ENCODE measurements around the gene CAB39.

Gene CAB39

GRCh38 chr2:230788554-230789175, 76.0 kb downstream of the CAB39 start:
- no peak for DNase-seq

- no peak for DNase-seq
Observed at GRCh38 chr2:230790981-230791380, 78.3 kb downstream of the CAB39 start.

GRCh38 chr2:230793572-230794359, 81.1 kb downstream of the CAB39 start:
- no peak for DNase-seq

GRCh38 chr2:230794497-230794896, 81.9 kb downstream of the CAB39 start:
- no peak for DNase-seq

- DNase-seq, result no peak
Observed at GRCh38 chr2:230795856-230796255, 83.2 kb downstream of the CAB39 start.

- no peak for DNase-seq
Observed at GRCh38 chr2:230796280-230796862, 83.7 kb downstream of the CAB39 start.

- no peak for DNase-seq
Observed at GRCh38 chr2:230797515-230798495, 85.2 kb downstream of the CAB39 start.

- DNase-seq, result no peak
Observed at GRCh38 chr2:230798769-230799399, 86.2 kb downstream of the CAB39 start.

- no peak for DNase-seq
Observed at GRCh38 chr2:230805353-230806017, 92.8 kb downstream of the CAB39 start.

GRCh38 chr2:230807729-230808128, 95.1 kb downstream of the CAB39 start:
- no peak for DNase-seq

- DNase-seq, result no peak
Observed at GRCh38 chr2:230809015-230809414, 96.4 kb downstream of the CAB39 start.

- no peak for DNase-seq
Observed at GRCh38 chr2:230809677-230810251, 97.1 kb downstream of the CAB39 start.

GRCh38 chr2:230811508-230811907, 98.9 kb downstream of the CAB39 start:
- DNase-seq, result no peak

GRCh38 chr2:230812033-230812432, 99.4 kb downstream of the CAB39 start:
- no peak for DNase-seq

- DNase-seq, result no peak
Observed at GRCh38 chr2:230814616-230815015, 102.0 kb downstream of the CAB39 start.

GRCh38 chr2:230815088-230815487, 102.4 kb downstream of the CAB39 start:
- no peak for DNase-seq

GRCh38 chr2:230816735-230817134, 104.1 kb downstream of the CAB39 start:
- no peak for DNase-seq

GRCh38 chr2:230819433-230819832, 106.8 kb downstream of the CAB39 start:
- no peak for DNase-seq

GRCh38 chr2:230821261-230821990, 108.8 kb downstream of the CAB39 start:
- no peak for DNase-seq

- no peak for DNase-seq
Observed at GRCh38 chr2:230821991-230822520, 109.4 kb downstream of the CAB39 start.

All from NCI-H1092 (cell line).